ENCODE data around the gene SRCIN1.

GRCh38 chr17:38507436-38507835, 98.3 kb downstream of the SRCIN1 start:
- TF ChIP-seq POLR2A (IDR thresholded peaks at IDR 0.05) (no peak), CTCF (IDR thresholded peaks at IDR 0.05) (no peak)
